Measurements from ENCODE around the gene INS. TPM values are rescaled to one million over a fixed set of nuclear protein-coding genes. Genes with fewer than 3 reads are reported as not detected.
A peak's percentile ranks its signal among the peaks of the same experiment; 100 is the strongest.

INS gene
- total and polyA plus RNA-seq, 2 of the 13 experiments (the other 11 are each of a cell fraction or from before 2014, with no cell fraction given), result not detected

DNA sequence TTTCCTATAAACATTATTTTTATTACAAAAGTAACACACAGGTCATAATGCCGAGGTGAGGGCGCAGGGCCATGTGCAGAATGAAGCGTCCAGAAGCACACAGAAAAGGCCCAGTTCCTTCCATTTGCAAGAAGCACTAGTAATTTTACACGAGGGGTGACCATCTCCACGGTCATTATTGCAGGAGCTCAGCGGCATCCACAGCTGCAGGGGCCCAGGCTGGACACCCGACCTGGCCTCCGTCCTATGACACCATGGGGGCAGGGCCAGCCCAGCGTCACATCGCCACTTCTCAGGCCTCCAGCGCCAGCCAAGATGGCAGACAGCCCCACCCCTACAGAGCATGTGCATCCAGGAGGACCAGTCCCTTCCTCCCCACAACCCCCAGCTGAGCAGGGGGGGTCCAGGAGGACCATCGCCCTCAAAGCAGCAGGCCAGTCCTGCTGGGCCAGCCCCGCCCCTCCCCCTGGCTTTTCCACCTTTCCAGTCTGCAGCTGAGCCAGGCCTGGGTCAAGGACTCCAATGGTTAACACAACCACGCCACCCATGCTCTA lies 25.3 kb downstream of the INS start (continued):
- no peak for TF ChIP-seq FOXK1 (CRISPR knock-in tag; IDR thresholded peaks at IDR 0.05; ENCODE audit: borderline replicate concordance, low read depth)
- peak; percentile 17; the same call in 1 of the 2 replicates for TF ChIP-seq POLR2G (IDR thresholded peaks at IDR 0.05; ENCODE audit: low read depth, low read length)
- TF ChIP-seq, protein P1, sequence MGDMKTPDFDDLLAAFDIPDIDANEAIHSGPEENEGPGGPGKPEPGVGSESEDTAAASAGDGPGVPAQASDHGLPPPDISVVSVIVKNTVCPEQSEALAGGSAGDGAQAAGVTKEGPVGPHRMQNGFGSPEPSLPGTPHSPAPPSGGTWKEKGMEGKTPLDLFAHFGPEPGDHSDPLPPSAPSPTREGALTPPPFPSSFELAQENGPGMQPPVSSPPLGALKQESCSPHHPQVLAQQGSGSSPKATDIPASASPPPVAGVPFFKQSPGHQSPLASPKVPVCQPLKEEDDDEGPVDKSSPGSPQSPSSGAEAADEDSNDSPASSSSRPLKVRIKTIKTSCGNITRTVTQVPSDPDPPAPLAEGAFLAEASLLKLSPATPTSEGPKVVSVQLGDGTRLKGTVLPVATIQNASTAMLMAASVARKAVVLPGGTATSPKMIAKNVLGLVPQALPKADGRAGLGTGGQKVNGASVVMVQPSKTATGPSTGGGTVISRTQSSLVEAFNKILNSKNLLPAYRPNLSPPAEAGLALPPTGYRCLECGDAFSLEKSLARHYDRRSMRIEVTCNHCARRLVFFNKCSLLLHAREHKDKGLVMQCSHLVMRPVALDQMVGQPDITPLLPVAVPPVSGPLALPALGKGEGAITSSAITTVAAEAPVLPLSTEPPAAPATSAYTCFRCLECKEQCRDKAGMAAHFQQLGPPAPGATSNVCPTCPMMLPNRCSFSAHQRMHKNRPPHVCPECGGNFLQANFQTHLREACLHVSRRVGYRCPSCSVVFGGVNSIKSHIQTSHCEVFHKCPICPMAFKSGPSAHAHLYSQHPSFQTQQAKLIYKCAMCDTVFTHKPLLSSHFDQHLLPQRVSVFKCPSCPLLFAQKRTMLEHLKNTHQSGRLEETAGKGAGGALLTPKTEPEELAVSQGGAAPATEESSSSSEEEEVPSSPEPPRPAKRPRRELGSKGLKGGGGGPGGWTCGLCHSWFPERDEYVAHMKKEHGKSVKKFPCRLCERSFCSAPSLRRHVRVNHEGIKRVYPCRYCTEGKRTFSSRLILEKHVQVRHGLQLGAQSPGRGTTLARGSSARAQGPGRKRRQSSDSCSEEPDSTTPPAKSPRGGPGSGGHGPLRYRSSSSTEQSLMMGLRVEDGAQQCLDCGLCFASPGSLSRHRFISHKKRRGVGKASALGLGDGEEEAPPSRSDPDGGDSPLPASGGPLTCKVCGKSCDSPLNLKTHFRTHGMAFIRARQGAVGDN (CRISPR knock-in tag; IDR thresholded peaks at IDR 0.05), result peak; percentile 60
- TF ChIP-seq, protein P2, sequence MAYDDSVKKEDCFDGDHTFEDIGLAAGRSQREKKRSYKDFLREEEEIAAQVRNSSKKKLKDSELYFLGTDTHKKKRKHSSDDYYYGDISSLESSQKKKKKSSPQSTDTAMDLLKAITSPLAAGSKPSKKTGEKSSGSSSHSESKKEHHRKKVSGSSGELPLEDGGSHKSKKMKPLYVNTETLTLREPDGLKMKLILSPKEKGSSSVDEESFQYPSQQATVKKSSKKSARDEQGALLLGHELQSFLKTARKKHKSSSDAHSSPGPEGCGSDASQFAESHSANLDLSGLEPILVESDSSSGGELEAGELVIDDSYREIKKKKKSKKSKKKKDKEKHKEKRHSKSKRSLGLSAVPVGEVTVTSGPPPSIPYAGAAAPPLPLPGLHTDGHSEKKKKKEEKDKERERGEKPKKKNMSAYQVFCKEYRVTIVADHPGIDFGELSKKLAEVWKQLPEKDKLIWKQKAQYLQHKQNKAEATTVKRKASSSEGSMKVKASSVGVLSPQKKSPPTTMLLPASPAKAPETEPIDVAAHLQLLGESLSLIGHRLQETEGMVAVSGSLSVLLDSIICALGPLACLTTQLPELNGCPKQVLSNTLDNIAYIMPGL (CRISPR knock-in tag; IDR thresholded peaks at IDR 0.05; ENCODE audit: borderline replicate concordance in 1 of 2, low read depth in 1 of 2), result no peak
- no peak; the same call in 1 of the 2 replicates for TF ChIP-seq SP5 (CRISPR knock-in tag; IDR thresholded peaks at IDR 0.05; ENCODE audit: borderline replicate concordance, low read depth)
- no peak for TF ChIP-seq ZNF556 (CRISPR knock-in tag; IDR thresholded peaks at IDR 0.05; ENCODE audit: borderline replicate concordance)
- no peak for TF ChIP-seq ZBTB1 (CRISPR knock-in tag; IDR thresholded peaks at IDR 0.05; ENCODE audit: borderline replicate concordance)
- TF ChIP-seq MXI1 (IDR thresholded peaks at IDR 0.05; ENCODE audit: borderline replicate concordance, low read depth, low read length), result no peak
- TF ChIP-seq SMARCE1 (IDR thresholded peaks at IDR 0.05; ENCODE audit: borderline replicate concordance), result no peak
- TF ChIP-seq, protein P3, sequence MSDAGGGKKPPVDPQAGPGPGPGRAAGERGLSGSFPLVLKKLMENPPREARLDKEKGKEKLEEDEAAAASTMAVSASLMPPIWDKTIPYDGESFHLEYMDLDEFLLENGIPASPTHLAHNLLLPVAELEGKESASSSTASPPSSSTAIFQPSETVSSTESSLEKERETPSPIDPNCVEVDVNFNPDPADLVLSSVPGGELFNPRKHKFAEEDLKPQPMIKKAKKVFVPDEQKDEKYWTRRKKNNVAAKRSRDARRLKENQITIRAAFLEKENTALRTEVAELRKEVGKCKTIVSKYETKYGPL (CRISPR knock-in tag; IDR thresholded peaks at IDR 0.05), result no peak
- peak; percentile 70 for TF ChIP-seq ZNF263 (CRISPR knock-in tag; IDR thresholded peaks at IDR 0.05)
- no peak for TF ChIP-seq MED8 (CRISPR knock-in tag; IDR thresholded peaks at IDR 0.05; ENCODE audit: insufficient replicate concordance)
- no peak; the same call in 1 of the 2 replicates for TF ChIP-seq ZNF652 (CRISPR knock-in tag; IDR thresholded peaks at IDR 0.05; ENCODE audit: borderline replicate concordance, low read depth)
- TF ChIP-seq ZNF530 (CRISPR knock-in tag; IDR thresholded peaks at IDR 0.05; ENCODE audit: low read depth), result no peak
- TF ChIP-seq, protein P4, sequence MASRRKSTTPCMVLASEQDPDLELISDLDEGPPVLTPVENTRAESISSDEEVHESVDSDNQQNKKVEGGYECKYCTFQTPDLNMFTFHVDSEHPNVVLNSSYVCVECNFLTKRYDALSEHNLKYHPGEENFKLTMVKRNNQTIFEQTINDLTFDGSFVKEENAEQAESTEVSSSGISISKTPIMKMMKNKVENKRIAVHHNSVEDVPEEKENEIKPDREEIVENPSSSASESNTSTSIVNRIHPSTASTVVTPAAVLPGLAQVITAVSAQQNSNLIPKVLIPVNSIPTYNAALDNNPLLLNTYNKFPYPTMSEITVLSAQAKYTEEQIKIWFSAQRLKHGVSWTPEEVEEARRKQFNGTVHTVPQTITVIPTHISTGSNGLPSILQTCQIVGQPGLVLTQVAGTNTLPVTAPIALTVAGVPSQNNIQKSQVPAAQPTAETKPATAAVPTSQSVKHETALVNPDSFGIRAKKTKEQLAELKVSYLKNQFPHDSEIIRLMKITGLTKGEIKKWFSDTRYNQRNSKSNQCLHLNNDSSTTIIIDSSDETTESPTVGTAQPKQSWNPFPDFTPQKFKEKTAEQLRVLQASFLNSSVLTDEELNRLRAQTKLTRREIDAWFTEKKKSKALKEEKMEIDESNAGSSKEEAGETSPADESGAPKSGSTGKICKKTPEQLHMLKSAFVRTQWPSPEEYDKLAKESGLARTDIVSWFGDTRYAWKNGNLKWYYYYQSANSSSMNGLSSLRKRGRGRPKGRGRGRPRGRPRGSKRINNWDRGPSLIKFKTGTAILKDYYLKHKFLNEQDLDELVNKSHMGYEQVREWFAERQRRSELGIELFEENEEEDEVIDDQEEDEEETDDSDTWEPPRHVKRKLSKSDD (CRISPR knock-in tag; IDR thresholded peaks at IDR 0.05; ENCODE audit: low read depth), result peak; percentile 82; the same call in 1 of the 2 replicates
- TF ChIP-seq ZNF382 (CRISPR knock-in tag; IDR thresholded peaks at IDR 0.05; ENCODE audit: borderline replicate concordance), result no peak
- no peak; the same call in 1 of the 2 replicates for TF ChIP-seq ZNF589 (CRISPR knock-in tag; conservative IDR thresholded peaks at IDR 0.05)

Measured in HepG2 (cell line).